GM12891 (cell line): ENCODE data around the gene KRTAP5-3.

Experiments used
- POLR2A ChIP-seq: IDR thresholded peaks from 2 replicates; pipeline ENCODE4 v1.6.1; 2011; ENCODE audit warnings: low read depth, low read length, control low read depth
- POLR2AphosphoS5 ChIP-seq: IDR thresholded peaks from 2 replicates; pipeline ENCODE4 v1.6.1; 2011; ENCODE audit warnings: low read depth, low read length, control low read depth
- POU2F2 ChIP-seq: IDR thresholded peaks from 2 replicates; pipeline ENCODE4 v1.6.1; 2011; ENCODE audit warnings: low read depth, mild to moderate bottlenecking, control low read depth, low read length, moderate library complexity
- SPI1 ChIP-seq: IDR thresholded peaks from 2 replicates; pipeline ENCODE4 v1.6.1; 2011; ENCODE audit warnings: low read depth, low read length, control low read depth
- TAF1 ChIP-seq: IDR thresholded peaks from 2 replicates; pipeline ENCODE4 v1.6.1; 2011; ENCODE audit warnings: low read depth, low read length, control low read depth

- TF ChIP-seq POLR2A (no peak), POLR2AphosphoS5 (no peak), SPI1 (no peak), POU2F2 (no peak), TAF1 (no peak)
These were observed 35.0 kb downstream of the KRTAP5-3 start for GRCh38 chr11:1573077-1573902.
